AG04450 (cell line): ENCODE measurements around the gene FBXW7. TPM values are rescaled to one million over a fixed set of nuclear protein-coding genes. Genes with fewer than 3 reads are reported as not detected.

Experiments used
- CTCF ChIA-PET: fragments of 300-600, 350-600 bp; formaldehyde crosslinking; extraction: SDS; loops from one replicate; lab custom pipeline; 2022; ENCODE audit warnings: antibody characterized with exemption, inconsistent platforms; lab: Charles Lee
- POLR2A ChIA-PET: fragments of 350-600 bp; formaldehyde crosslinking; extraction: SDS; loops from one replicate; lab custom pipeline; 2021; ENCODE audit warnings: antibody characterized with exemption, inconsistent platforms; lab: Yijun Ruan, JAX
- DNase-seq: peaks from one replicate; pipeline ENCODE4 v3.0.0-alpha.2; 2011; ENCODE audit warnings: low read depth, low spot score
- H3K27ac ChIP-seq: one replicate; pipeline ENCODE4 v1.5.1; 2012; ENCODE audit warnings: low read depth, low read length, control low read depth
- H3K27me3 ChIP-seq: one replicate; pipeline ENCODE4 v1.6.0; 2012; ENCODE audit warnings: low read length; ENCODE audit not compliant: control insufficient read depth, insufficient read depth
- H3K4me3 ChIP-seq: 2 replicates; pipeline ENCODE4 v1.5.1; 2011; ENCODE audit warnings: mild to moderate bottlenecking, low read depth, low read length, control low read depth
- H3K9me3 ChIP-seq: 2 replicates; pipeline ENCODE4 v1.5.1; 2012; ENCODE audit warnings: low read length; ENCODE audit not compliant: control insufficient read depth, insufficient read depth
- polyA plus RNA-seq: library from polyadenylated mRNA; depleted of rRNA; stranded (reverse); fragments of >200 nt; gene quantifications from 2 replicates; pipeline ENCODE4 v1.2.3, GENCODE V29; 2011
- TF ChIP-seq, protein P1 (sequence below): IDR thresholded peaks from 2 replicates; pipeline ENCODE4 v1.5.1; 2011; ENCODE audit warnings: low read depth, low read length, control low read depth, inconsistent platforms

Gene FBXW7
- polyA plus RNA-seq, 1 experiment = 16.3 TPM

DNA sequence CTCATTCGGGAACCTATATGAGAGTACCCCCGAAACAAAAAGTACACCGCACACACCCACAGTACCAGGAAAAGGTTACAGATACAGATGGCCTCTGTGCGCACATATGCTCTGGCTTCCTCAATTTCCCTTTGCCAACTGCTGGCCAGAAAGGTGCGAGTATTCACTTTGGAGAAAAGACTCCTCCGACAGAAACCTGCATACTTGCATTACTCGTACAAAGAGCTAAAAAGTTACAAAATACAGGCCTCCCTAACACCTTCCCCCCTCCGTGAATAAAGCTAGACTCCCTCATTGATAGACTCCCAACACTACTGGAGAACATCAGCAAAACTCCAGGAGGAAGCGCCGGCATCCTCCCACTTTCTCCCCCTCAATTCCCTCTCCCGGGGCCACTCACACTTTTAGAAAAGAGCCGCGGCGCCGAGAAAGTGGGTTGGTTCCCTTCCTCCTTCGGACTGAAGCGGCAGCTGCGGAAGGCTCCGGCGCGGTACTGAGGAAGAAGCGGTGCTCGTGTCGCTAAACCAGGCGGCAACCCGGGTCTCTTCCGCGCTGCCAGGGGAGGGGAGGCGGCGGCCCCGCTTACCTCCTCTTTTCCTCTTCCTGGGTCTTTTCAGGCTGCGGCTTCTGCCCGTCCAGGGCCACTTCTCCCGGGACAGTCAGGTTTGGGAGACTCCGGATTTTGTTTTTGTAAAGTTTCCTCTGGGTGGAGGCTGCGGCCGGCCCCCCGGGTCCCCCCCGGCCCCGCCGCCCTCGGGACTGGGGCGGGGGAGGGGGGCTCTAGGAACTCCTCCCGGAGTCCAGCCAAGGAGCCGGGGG is 1.1 kb downstream of the FBXW7 start:
- Histone ChIP-seq H3K4me3 (peak overlapping the region; percentile 97), H3K9me3 (peaks cover 3% of the 10 kb centered on the region; the same call in 1 of the 2 replicates), H3K27me3 (no peaks in the 10 kb centered on the region), H3K27ac (no peak overlapping the region)
- POLR2A ChIA-PET = interaction anchor here (1.1 to 1.3 kb wide), 2 partner anchors 11 to 55 kb away, joined by 3 to 4 read pairs; no protein-coding TSS in a partner anchor
- CTCF ChIA-PET = interaction anchor here (0.6 to 3.2 kb wide), 3 partner anchors 9 to 34 kb away, joined by 4 to 16 read pairs (median 9); no protein-coding TSS in a partner anchor
- DNase-seq = no peak
- TF ChIP-seq, protein P1, sequence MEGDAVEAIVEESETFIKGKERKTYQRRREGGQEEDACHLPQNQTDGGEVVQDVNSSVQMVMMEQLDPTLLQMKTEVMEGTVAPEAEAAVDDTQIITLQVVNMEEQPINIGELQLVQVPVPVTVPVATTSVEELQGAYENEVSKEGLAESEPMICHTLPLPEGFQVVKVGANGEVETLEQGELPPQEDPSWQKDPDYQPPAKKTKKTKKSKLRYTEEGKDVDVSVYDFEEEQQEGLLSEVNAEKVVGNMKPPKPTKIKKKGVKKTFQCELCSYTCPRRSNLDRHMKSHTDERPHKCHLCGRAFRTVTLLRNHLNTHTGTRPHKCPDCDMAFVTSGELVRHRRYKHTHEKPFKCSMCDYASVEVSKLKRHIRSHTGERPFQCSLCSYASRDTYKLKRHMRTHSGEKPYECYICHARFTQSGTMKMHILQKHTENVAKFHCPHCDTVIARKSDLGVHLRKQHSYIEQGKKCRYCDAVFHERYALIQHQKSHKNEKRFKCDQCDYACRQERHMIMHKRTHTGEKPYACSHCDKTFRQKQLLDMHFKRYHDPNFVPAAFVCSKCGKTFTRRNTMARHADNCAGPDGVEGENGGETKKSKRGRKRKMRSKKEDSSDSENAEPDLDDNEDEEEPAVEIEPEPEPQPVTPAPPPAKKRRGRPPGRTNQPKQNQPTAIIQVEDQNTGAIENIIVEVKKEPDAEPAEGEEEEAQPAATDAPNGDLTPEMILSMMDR = no peak

DNA sequence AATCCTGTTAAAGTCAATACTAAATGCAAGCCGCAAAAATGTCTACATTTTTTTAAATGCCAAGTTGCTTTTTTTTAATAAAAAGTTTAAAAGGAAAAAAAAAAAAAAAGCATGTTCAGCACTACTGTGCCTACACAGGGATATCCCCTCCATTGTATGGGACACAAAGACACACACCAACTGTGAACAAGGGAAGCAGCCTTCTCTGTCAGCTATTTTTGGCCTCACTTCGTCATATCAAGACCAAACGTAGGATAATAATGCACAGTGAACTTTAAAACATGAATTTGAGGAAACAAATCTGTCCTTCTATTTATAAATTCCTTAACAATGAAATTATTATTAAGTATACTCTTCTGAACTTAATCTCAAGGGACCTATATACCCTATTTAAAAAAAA is 4.4 kb downstream of the FBXW7 start:
- ChIA-PET CTCF (interaction anchor here (0.6 to 3.2 kb wide), 6 partner anchors 23 to 596 kb away, joined by 3 to 16 read pairs (median 3); no protein-coding TSS in a partner anchor), POLR2A (no interaction called here)
- Histone ChIP-seq H3K4me3 (no peak overlapping the region), H3K27ac (no peak overlapping the region), H3K9me3 (no peaks in the 10 kb centered on the region; the same call in 1 of the 2 replicates), H3K27me3 (no peaks in the 10 kb centered on the region)
- TF ChIP-seq, protein P1 = no peak
- DNase-seq = no peak

DNA sequence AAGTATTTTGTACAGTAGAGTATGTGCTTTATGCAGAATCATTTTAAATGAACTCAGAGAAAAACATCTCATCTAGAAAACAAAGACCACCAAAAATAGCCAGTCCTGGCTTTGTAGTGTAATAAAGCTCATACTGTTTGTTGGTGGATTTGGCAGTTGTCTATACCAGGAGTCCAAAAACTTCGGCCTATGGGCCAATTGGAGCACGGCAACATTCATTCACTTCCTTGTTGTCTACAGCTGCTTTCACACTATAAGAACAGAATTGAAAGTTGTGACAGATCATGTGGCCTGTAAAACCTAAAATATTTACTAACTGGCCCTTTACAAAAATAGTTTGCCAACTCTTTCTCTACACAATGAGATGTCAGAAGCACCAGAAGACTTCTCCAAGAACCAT is 5.3 kb downstream of the FBXW7 start:
- CTCF ChIA-PET = interaction anchor here (1.2 kb wide), 1 partner anchor 29 kb away, joined by 4 read pairs; no protein-coding TSS in a partner anchor
- Histone ChIP-seq H3K27ac (no peak overlapping the region), H3K4me3 (no peak overlapping the region), H3K9me3 (no peaks in the 10 kb centered on the region), H3K27me3 (no peaks in the 10 kb centered on the region)
- POLR2A ChIA-PET = no interaction called here
- DNase-seq = no peak
- TF ChIP-seq, protein P1 = no peak

DNA sequence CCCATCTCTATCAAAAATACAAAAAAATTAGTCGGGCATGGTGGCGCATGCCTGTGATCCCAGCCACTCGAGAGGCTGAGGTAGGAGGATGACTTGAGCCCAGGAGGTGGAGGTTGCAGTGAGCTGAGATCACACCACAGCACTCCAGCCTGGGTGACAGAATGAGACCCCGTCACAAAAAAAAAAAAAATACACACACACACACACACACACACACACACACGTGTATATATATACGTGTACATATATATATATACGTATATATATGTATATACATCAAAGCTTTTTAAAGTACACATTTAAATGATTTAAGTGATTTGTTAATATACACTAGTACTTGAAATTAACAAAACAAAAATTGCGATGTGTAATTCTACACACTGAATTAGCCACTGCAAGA is 6.0 kb downstream of the FBXW7 start:
- POLR2A ChIA-PET = no interaction called here
- H3K9me3 ChIP-seq = no peaks in the 10 kb centered on the region
- H3K4me3 ChIP-seq = no peak overlapping the region
- CTCF ChIA-PET = interaction anchor here (1.2 kb wide), 1 partner anchor 28 kb away, joined by 4 read pairs; no protein-coding TSS in a partner anchor
- DNase-seq = no peak
- H3K27ac ChIP-seq = no peak overlapping the region
- TF ChIP-seq, protein P1 = no peak
- H3K27me3 ChIP-seq = no peaks in the 10 kb centered on the region

DNA sequence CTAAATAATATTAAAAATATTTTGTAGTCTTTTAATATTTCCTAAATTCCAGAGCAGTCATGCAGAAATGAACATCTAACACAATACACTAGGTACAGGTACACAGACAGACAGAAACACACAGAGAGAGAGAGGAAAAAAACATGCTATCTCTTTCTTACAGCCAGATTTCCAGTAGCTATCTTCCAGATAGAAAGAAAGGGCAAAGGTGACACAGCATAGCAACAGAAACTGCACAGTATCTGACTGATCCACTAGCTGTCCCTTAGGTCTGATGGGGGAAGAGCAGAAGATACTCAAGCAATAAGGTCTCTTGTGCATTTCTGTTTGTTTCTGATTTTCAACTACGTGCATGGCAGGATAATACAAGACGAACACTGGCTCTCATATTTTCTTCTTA is 7.8 kb downstream of the FBXW7 start:
- ChIA-PET POLR2A (no interaction called here), CTCF (interaction anchor here (1.0 kb wide), 1 partner anchor 27 kb away, joined by 4 read pairs; no protein-coding TSS in a partner anchor)
- H3K4me3 ChIP-seq = no peak overlapping the region
- TF ChIP-seq, protein P1 = no peak
- no peak for DNase-seq
- H3K27ac ChIP-seq = no peak overlapping the region
- no peaks in the 10 kb centered on the region for H3K9me3 ChIP-seq
- no peaks in the 10 kb centered on the region for H3K27me3 ChIP-seq
